ENCODE data around the gene RIPOR3. TPM values are rescaled to one million over a fixed set of nuclear protein-coding genes. Genes with fewer than 3 reads are reported as not detected.
A peak's percentile ranks its signal among the peaks of the same experiment; 100 is the strongest.
"Not testable (repeated sequence)": the region's sequence is repeated elsewhere in the genome, so short reads cannot be mapped to it uniquely, and the experiment has no call there.

RIPOR3 gene
- total RNA-seq, 8 experiments from 2014 or later: 1.0 to 13.0 (median 2.8) TPM

DNA sequence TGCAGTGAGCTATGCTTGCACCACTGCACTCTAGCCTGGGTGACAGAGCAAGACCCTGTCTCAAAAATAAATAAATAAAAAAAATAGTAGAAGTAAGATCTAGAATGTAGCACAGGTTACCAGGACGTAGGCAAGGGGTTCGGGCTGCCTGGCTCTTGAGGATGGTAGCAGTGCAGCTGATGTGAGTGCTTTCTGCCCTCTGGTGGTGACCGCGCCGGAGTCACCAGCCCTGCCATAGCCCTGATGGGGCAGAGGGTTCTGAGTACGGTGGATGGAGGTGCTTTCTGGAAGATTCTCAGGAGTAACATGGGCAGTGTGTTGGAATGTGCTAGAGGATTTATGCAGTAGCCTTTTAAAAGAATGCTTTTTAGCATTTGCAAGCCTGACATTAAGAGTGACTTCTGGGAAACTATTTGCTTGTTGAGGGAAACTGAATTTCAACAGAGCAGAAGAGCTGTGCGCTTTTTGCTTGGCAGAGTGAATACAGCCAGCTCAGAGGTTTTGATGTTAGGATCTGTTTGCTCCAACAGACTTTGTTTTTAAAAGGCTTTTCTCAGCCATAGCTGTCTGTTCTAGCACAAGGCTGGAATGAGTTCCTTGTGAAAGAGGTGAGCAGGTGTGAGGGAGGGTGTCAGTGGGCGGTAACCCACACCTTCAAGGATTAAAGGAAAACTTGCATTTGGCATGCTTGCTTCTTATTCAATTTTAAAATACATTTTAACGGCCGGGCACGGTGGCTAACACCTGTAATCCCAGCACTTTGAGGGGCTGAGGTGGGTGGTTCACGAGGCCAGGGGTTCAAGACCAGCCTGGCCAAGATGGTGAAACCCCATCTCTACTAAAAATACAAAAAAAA, 115.2 kb downstream of the RIPOR3 start:
- no peak overlapping the region for H3K27ac ChIP-seq
- WGBS, 10 experiments: 53 to 100% (median 87%) methylated on average over 1 to 12 of the region's 12 CpGs; no CpG with 5 or more reads in 2 of the 10 experiments
- H3K4me3 ChIP-seq: no peak overlapping the region
- H3K4me1 ChIP-seq (replicated peaks in 1 of 2): no peaks in the 10 kb centered on the region
- ATAC-seq (replicated peaks in 6 of 8): peak; percentile 68 to 87 (median 80)
- in situ Hi-C loops (cut with MboI; ENCODE audit: low pct_unique_long_range_greater_than_20kb in 2 of 9, low sequenced_read_pairs in 9 of 9, unreplicated experiment in 9 of 9): loop anchor here in 4 of 9 experiments (10.0 to 25.0 kb wide), 2 partner anchors 389 to 391 kb away; partner anchors contain the start of gene CEBPB (in 2 of the 4)

DNA sequence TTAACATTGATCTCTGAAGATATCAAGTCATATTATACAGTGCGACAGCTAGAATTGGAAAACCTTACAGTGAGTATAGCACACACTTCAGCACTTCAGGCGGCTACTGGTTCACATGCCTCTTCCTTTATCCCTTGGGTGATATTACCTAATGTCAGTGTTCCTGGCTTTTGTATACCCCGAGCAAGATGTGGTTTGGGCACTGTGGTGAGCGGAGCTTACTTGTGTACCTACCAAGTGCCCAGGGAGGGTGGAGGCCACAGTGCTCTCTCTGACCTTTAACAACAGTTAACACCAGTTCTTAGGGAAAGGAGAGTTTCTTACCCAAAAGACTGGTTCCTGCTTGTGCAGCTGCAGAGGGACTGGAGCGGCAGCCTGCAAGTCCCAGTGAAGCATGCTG, 116.8 kb downstream of the RIPOR3 start:
- no peak overlapping the region for H3K4me3 ChIP-seq
- in situ Hi-C loops (cut with MboI; ENCODE audit: low pct_unique_long_range_greater_than_20kb in 2 of 9, low sequenced_read_pairs in 9 of 9, unreplicated experiment in 9 of 9): loop anchor here in 2 of 9 experiments (10.0 kb wide), 1 partner anchor 390 kb away; no protein-coding TSS in a partner anchor
- no peak overlapping the region for H3K27ac ChIP-seq
- no peak for ATAC-seq (replicated peaks in 6 of 8)
- no peaks in the 10 kb centered on the region for H3K4me1 ChIP-seq (replicated peaks in 1 of 2)
- WGBS, 10 experiments: 40 to 100% (median 100%) methylated on average over 1 to 5 of the region's 5 CpGs; no CpG with 5 or more reads in 3 of the 10 experiments

DNA sequence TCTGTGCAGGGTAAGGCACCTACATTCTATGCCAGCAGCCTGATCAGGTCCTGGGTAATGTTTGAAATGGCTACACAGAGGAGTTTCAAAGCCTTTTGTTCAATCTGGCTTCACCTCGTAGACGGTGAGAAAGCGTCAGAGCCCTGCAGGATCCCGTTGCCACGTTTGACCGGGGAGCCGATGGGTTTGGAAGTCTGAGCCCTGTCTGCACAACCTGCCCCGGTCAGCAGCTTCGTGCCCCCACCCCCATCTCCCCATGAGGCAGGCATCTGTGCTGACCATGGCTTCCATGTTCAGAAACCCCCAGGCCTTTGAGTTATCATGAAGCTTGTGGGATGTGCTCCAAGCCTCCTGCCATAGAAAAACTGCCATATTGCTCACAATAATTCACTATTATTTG, 117.2 kb downstream of the RIPOR3 start:
- Histone ChIP-seq H3K27ac (no peak overlapping the region), H3K4me3 (no peak overlapping the region), H3K4me1 (replicated peaks in 1 of 2) (no peaks in the 10 kb centered on the region)
- no peak for ATAC-seq (replicated peaks in 6 of 8)
- 80 to 100% (median 85%) methylated on average over 1 to 9 of the region's 9 CpGs; no CpG with 5 or more reads in 6 of the 10 experiments for WGBS, 10 experiments
- in situ Hi-C loops (cut with MboI; ENCODE audit: low pct_unique_long_range_greater_than_20kb in 2 of 9, low sequenced_read_pairs in 9 of 9, unreplicated experiment in 9 of 9): loop anchor here in 2 of 9 experiments (10.0 kb wide), 1 partner anchor 389 kb away; no protein-coding TSS in a partner anchor

DNA sequence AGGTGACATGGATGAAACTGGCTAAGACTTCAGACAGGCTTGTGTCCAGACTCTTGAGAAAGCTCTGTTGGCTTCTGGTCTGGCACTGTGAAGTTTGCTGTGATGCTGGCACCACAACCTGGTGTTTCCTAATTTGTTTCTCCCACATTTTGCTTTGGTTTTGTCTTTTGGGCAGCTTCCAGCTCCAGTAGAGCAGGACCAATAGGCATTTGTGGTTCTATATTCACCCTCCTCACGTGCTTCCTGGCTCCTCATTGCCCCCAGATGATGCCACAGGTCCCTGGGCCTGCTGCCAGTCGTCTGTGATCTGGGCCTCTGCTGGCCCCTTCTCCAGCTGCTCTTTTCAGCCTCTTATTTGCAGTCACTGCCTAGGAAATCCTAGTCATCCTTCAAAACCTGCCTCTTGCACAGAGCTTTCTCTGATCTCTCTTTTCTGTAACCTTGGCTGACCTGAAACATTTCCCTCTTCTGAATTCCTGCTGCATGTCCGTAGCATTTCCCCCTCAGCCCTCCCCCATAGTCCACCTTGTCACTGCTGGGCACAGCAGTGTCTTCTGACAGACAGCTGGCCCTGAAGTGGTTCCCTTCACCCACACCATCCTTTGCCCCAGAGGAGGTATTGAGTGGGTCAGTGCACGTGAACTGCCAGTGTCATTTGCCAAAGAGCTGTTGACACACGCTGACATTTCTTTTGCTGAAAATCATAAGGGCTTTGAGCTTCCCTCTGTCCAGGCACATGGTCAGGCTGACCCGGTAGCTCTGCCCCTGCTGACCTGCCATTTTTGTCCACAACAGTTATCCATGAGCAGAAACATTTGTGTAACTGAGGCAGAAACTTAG, 118.2 kb downstream of the RIPOR3 start:
- WGBS, 10 experiments: 0 to 100% (median 79%) methylated on average over 1 to 5 of the region's 6 CpGs; no CpG with 5 or more reads in 1 of the 10 experiments

DNA sequence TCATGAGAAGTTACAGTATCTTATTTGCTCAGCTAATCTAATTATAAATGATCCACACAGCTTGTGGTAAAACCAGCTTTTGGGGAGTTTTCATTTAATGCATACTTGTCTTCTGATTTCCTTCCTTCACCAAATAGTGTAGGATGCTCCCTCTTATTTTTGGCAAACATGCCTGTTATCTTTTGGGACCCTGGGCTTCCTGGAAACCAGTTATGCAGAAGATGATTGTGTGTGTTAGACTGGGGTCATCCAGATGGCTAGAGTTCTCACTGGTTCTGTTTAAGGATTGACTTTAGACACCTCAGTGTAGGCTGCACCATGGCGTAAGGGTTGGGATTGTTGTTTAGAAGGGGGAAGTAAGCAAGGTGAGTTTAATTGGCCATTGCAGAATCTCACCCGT, 119.9 kb downstream of the RIPOR3 start:
- no peak overlapping the region for H3K4me3 ChIP-seq
- in situ Hi-C loops (cut with MboI; ENCODE audit: low pct_unique_long_range_greater_than_20kb in 2 of 9, low sequenced_read_pairs in 9 of 9, unreplicated experiment in 9 of 9): loop anchor here in 2 of 9 experiments (10.0 kb wide), 1 partner anchor 387 kb away; no protein-coding TSS in a partner anchor
- no peak overlapping the region for H3K27ac ChIP-seq
- 78 to 100% (median 93%) methylated on average over 1 to 2 of the region's 2 CpGs; no CpG with 5 or more reads in 3 of the 10 experiments for WGBS, 10 experiments
- H3K4me1 ChIP-seq (replicated peaks in 1 of 2): no peaks in the 10 kb centered on the region
- ATAC-seq (replicated peaks in 6 of 8): no peak

More for the DNA sequence above, 118.2 kb downstream of the RIPOR3 start:
- Histone ChIP-seq H3K4me3 (no peak overlapping the region), H3K27ac (no peak overlapping the region), H3K4me1 (replicated peaks in 1 of 2) (no peaks in the 10 kb centered on the region)
- peak in 3 of 8 experiments; percentile 48 to 84 (median 60) for ATAC-seq (replicated peaks in 6 of 8)
- in situ Hi-C loops (cut with MboI; ENCODE audit: low pct_unique_long_range_greater_than_20kb in 2 of 9, low sequenced_read_pairs in 9 of 9, unreplicated experiment in 9 of 9): loop anchor here in 2 of 9 experiments (10.0 kb wide), 1 partner anchor 388 kb away; no protein-coding TSS in a partner anchor

DNA sequence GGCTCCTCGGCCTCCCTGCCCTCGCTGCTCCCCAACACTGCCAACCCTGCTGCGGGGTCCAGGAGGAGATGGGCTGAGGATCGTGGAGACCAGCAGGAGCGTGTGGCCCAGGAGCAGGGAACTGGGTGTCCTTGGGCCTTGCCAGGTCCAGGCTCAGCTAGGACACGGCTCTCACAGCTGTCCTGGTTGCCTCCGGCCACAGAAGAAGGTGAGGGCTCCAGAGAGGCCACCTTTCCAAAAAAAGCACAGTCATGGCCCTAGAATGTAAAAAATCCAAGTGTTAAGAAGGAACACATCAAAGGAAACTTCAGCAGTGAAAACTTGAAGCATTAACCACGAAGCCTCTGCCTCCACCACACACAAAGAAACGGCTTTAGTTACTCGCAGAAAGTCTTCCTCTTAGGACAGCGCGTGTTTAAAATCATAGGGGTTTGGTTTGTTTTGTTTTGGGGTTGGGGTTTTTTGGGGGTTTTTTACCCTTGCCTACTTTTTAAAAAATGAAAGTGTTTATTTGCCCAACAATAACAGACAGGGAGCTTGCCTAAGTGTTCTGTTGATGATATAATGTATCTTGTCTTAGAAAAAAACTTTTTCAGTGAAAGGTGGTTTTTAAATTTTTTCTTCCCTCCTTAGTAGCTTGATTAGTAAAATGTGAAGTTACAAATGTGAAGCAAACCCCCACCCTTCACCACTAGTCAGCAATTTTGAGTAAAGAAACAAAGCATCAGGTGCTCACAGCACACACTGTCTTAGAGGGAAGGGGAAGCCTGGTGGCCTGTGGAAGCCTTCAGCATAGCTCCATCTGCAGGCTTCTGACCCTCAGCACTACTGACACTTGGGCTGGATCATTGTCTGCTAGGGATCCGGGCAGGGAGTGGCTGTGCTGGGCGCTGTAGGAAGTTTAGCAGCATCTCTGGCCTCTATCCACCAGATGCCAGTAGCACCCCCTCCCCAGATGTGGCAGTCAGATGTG, 121.2 kb downstream of the RIPOR3 start:
- in situ Hi-C loops (cut with MboI; ENCODE audit: low pct_unique_long_range_greater_than_20kb in 2 of 9, low sequenced_read_pairs in 9 of 9, unreplicated experiment in 9 of 9): loop anchor here in 2 of 9 experiments (10.0 kb wide), 1 partner anchor 385 kb away; no protein-coding TSS in a partner anchor
- Histone ChIP-seq H3K4me3 (no peak overlapping the region), H3K27ac (no peak overlapping the region), H3K4me1 (replicated peaks in 1 of 2) (no peaks in the 10 kb centered on the region)
- WGBS, 10 experiments: 71 to 100% (median 92%) methylated on average over 3 to 12 of the region's 14 CpGs; no CpG with 5 or more reads in 2 of the 10 experiments
- peak in 5 of 8 experiments; percentile 13 to 98 (median 79) for ATAC-seq (replicated peaks in 6 of 8)

DNA sequence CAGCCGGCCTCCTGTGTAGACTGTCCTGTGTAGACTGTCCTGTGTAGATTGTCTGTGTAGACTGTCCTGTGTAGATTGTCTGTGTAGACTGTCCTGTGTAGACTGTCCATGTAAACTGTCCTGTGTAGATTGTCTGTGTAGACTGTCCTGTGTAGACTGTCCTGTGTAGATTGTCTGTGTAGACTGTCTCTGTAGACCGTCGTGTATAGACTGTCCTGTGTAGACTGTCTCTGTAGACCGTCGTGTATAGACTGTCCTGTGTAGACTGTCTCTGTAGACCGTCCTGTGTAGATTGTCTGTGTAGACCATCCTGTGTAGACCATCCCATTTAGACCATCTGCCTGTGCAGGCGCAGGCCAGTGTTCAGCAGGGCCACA, 121.9 kb downstream of the RIPOR3 start:
- 80 to 100% (median 99%) methylated on average over 1 to 5 of the region's 7 CpGs; no CpG with 5 or more reads in 4 of the 10 experiments for WGBS, 10 experiments
- ATAC-seq (replicated peaks in 6 of 8); H3K4me3 ChIP-seq; H3K4me1 ChIP-seq (replicated peaks in 1 of 2); in situ Hi-C loops (cut with MboI; ENCODE audit: low pct_unique_long_range_greater_than_20kb in 2 of 9, low sequenced_read_pairs in 9 of 9, unreplicated experiment in 9 of 9); H3K27ac ChIP-seq: not testable (repeated sequence)

DNA sequence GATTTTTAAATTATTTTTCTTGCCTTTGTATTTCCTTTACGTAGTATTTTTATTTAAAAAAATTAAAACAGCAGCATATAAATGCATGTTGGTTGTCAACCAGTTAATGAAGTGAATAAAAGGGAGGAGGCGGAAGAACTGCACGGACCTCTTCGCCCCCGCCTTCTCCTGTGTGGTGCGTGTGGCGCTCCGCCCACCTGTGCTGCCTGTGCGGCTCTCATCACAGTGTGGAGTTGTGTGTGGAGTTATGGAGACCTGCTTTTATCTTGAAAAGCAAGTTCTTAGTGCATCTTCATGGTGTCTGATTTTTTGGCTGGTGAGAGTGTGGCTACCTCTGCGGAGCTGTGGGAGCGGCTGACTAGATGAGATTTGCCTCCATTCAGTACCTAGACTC, 122.8 kb downstream of the RIPOR3 start:
- H3K27ac ChIP-seq: no peak overlapping the region
- in situ Hi-C loops (cut with MboI; ENCODE audit: low pct_unique_long_range_greater_than_20kb in 2 of 9, low sequenced_read_pairs in 9 of 9, unreplicated experiment in 9 of 9): no loop called here

DNA sequence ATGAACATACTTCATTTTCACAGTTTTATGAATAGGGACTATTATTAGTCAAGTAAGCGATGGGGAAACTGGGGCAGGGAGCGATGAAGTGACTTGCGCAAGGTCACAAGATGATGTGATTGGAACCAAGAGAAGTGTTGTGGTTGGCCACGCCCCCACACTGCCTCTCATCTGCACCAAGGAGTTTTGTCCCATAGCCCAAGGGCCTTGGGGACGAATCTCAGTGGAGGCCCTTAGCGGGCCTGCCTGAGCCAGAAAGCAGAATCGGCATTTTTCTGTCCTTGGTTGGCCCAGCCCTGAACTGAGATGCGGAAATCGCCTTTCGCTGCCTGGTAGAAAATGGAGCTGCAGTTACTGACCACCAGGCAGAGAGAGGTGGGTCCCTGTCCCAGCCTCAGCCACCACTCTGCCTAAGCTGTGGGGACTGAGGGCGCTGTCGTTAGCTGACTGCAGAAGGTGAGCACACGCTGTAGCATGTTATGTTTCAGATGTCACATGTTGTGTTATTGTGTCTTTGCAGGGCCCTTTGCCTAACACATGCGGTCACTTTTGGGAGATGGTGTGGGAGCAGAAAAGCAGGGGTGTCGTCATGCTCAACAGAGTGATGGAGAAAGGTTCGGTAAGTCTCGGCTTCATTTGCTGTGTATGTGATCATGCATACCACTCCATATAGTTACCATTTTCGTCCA, 123.3 kb downstream of the RIPOR3 start:
- H3K4me3 ChIP-seq: no peak overlapping the region
- in situ Hi-C loops (cut with MboI; ENCODE audit: low pct_unique_long_range_greater_than_20kb in 2 of 9, low sequenced_read_pairs in 9 of 9, unreplicated experiment in 9 of 9): no loop called here
- ATAC-seq (replicated peaks in 6 of 8): no peak
- no peak overlapping the region for H3K27ac ChIP-seq
- WGBS, 10 experiments: 80 to 100% (median 96%) methylated on average over 1 to 9 of the region's 18 CpGs
- H3K4me1 ChIP-seq (replicated peaks in 1 of 2): no peaks in the 10 kb centered on the region

More for the DNA sequence above, 122.8 kb downstream of the RIPOR3 start:
- ATAC-seq (replicated peaks in 6 of 8): no peak
- Histone ChIP-seq H3K4me1 (replicated peaks in 1 of 2) (no peaks in the 10 kb centered on the region), H3K4me3 (no peak overlapping the region)
- 42 to 100% (median 94%) methylated on average over 1 to 5 of the region's 11 CpGs; no CpG with 5 or more reads in 1 of the 10 experiments for WGBS, 10 experiments

DNA sequence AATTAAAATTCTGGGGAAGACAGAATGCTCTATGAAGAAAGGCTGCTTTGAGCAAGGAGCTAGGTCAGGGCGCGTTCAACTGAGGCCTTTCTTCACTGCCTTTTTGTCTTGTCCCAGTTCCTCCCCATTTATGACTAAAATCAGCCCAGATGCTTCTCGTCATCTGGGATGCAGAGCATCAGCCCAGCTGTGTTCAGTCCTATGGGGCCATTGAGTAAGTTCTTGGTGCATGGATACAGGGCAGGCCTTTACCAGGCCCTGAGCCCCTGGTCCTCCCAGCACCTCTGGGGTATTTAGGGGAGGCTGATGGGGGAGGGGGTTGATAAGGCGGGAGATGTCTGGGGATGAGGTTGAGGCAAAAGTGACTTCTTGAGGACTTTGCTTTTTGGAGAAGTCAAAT, 125.5 kb downstream of the RIPOR3 start:
- 72 to 100% (median 100%) methylated on average over 1 to 3 of the region's 4 CpGs; no CpG with 5 or more reads in 2 of the 10 experiments for WGBS, 10 experiments
- no peak overlapping the region for H3K4me3 ChIP-seq
- H3K27ac ChIP-seq: no peak overlapping the region
- ATAC-seq (replicated peaks in 6 of 8): no peak
- peaks cover 8 to 11% of the 10 kb centered on the region in 2 donors for H3K4me1 ChIP-seq (replicated peaks in 1 of 2)
- in situ Hi-C loops (cut with MboI; ENCODE audit: low pct_unique_long_range_greater_than_20kb in 2 of 9, low sequenced_read_pairs in 9 of 9, unreplicated experiment in 9 of 9): no loop called here

DNA sequence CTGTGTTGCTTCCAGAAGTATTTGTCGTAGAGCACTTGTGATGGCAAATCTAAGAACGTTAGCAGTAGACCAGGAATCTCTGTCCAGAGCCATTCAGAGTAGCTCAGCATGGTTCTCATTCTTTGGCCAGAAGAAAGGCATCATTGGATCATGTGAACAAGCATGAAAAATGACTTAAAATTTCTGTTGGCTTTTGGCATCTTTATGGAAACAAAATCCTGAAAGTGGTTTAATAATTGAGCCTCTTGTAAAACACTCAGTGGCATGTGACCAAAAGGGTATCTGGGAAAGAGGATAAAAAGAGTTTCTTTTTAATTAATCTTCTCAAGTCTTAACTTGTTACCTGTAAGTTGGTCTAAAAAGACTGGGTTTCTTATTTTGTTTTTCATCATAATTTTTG, 126.0 kb downstream of the RIPOR3 start:
- peaks cover 8 to 11% of the 10 kb centered on the region in 2 donors for H3K4me1 ChIP-seq (replicated peaks in 1 of 2)
- in situ Hi-C loops (cut with MboI; ENCODE audit: low pct_unique_long_range_greater_than_20kb in 2 of 9, low sequenced_read_pairs in 9 of 9, unreplicated experiment in 9 of 9): no loop called here
- no peak overlapping the region for H3K27ac ChIP-seq
- H3K4me3 ChIP-seq: no peak overlapping the region
- ATAC-seq (replicated peaks in 6 of 8): no peak
- WGBS, 10 experiments: 43 to 100% (median 93%) methylated on average over 1 to 2 of the region's 2 CpGs; no CpG with 5 or more reads in 2 of the 10 experiments

All from motor neuron (in vitro differentiated cells).